LNCAP (cell line): ENCODE measurements around the gene HMCN2.

ENCODE experiments used
- TF ChIP-seq, protein P1 (sequence below): fragments of 450-650 bp; IDR thresholded peaks from 2 replicates; pipeline ENCODE4 v1.5.1; 2017; ENCODE audit warnings: mild to moderate bottlenecking

Gene HMCN2

DNA sequence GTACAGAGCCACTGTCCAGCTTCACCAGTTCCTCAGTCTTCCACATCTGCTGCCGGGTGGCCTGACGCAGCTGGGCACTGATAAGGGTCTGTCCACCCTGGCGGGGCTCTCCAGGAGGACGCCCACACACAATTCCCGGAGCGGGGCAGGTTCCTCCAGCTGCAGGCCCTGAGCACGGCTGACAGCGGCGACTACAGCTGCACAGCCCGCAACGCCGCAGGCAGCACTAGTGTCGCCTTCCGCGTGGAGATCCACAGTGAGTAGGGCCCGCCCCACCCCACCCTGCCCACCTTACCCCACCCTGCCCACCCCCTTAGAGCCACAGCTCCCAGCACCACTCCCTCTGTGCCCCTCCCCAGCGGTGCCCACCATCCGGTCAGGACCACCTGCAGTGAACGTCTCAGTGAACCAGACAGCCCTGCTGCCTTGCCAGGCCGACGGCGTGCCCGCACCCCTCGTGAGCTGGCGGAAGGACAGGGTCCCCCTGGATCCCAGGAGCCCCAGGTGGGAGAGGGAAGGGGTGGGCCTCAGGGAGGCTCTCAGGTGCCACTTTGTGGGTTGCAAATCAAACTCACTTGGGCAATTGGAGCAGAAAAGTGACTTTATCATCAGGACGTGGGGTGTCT lies 130.4 kb downstream of the HMCN2 start:
- TF ChIP-seq, protein P1, sequence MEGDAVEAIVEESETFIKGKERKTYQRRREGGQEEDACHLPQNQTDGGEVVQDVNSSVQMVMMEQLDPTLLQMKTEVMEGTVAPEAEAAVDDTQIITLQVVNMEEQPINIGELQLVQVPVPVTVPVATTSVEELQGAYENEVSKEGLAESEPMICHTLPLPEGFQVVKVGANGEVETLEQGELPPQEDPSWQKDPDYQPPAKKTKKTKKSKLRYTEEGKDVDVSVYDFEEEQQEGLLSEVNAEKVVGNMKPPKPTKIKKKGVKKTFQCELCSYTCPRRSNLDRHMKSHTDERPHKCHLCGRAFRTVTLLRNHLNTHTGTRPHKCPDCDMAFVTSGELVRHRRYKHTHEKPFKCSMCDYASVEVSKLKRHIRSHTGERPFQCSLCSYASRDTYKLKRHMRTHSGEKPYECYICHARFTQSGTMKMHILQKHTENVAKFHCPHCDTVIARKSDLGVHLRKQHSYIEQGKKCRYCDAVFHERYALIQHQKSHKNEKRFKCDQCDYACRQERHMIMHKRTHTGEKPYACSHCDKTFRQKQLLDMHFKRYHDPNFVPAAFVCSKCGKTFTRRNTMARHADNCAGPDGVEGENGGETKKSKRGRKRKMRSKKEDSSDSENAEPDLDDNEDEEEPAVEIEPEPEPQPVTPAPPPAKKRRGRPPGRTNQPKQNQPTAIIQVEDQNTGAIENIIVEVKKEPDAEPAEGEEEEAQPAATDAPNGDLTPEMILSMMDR, result no peak

DNA sequence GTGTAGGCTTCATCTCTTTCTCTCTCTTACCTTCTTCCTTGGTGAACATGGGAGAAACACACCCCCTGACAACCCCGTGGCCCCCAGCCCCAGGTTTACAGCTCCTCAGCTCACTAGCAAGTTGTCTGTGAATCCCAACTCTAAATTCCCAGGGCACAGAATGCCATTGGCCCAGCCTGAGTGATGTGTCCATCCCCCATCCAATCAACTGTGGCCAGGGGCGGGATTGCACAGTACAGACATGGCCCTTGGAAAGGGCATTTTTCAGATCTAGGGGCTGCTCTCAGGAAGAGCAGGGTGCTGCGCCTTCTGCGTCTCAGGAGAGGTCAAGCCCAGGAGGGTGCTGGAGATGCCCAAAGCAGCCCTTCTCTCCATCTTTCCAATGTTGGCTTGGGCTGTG lies 131.0 kb downstream of the HMCN2 start:
- TF ChIP-seq, protein P1, result no peak

DNA sequence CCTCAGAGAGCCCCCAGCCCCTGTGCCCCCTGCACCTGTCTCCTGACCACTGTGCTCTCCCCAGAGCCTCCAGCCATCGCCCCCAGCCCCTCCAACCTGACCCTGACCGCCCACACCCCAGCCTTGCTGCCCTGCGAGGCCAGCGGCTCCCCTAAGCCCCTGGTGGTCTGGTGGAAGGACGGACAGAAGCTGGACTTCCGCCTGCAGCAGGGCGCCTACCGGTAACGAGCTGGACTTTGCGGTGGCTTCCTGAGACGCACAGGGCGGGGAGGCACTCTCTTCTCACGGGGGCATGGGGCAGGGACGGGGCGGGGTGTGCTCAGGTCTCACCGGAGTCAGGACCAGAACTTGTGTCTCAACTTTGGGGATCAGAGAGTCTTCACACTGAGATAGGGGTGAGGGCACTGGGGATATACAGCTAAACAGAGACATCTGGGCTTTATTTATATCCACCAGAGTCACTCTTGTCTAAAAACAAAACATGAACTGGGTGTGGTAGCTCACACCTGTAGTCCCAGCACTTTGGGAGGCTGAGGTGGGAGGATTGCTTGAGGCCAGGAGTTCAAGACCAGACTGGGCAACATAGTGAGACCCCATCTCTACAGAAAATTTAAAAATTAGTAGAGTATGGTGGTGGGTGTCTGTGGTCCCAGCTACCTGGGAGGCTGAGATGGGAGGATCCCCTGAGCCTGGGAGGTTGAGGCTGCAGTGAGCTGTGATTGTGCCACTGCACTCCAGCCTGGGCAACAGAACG lies 133.1 kb downstream of the HMCN2 start:
- TF ChIP-seq, protein P1, result no peak

DNA sequence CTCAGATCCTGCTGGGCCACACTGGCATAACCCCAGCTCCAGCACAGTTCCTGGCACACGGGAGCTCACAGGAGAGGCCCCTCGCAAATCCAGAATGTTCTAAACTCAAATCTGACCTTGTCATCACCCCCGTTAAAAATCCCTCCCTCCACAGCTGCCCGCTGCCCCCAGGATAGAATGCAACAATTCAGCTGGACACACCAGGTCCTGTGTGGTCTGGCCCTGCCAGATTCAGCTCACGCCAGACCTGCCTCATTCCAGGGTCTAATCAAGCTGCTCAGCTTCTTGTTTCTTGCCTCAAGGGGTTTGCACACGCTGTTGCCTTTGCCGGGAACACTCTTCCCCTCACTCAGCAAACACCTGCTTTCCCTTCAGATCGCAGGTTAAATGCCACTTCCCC lies 134.2 kb downstream of the HMCN2 start:
- TF ChIP-seq, protein P1, result no peak

DNA sequence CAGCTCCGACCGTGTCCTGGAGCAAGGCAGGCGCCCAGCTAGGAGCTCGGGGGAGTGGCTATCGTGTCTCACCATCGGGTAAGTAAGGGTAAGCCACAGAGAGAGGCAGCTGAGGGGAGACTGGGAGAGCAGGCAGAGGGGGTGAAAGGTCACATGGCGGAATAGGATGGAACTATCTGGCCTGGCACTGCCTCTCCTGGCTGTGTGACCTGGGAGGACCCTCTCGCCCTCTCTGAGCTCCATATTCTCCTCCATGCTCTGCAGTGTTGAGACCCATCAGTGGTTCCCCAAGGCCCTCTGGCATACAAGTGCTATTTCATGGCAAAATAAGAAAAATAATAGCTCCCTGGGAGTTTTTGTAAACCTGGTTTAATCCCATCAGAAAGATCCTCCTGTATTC lies 135.3 kb downstream of the HMCN2 start:
- TF ChIP-seq, protein P1, result no peak

DNA sequence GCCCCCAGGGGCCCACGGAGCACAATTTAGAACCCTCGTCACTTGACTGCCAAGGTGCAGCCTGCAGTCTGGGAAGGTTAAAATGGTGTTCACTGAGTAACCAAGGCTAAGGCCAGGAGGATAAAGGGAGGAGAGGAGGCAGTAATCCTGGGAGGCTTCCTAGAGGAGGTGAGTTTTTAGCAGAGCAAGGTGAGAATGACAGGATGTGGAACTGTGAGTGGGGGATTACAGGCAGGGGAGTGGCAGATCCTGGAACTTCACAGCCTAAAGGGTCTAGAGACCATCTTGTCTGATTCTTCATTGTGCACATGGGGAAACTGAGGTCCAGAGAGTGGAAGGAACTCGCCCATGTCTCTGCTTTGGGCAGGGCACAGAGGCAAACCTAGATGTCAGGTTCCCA lies 136.7 kb downstream of the HMCN2 start:
- TF ChIP-seq, protein P1, result no peak

DNA sequence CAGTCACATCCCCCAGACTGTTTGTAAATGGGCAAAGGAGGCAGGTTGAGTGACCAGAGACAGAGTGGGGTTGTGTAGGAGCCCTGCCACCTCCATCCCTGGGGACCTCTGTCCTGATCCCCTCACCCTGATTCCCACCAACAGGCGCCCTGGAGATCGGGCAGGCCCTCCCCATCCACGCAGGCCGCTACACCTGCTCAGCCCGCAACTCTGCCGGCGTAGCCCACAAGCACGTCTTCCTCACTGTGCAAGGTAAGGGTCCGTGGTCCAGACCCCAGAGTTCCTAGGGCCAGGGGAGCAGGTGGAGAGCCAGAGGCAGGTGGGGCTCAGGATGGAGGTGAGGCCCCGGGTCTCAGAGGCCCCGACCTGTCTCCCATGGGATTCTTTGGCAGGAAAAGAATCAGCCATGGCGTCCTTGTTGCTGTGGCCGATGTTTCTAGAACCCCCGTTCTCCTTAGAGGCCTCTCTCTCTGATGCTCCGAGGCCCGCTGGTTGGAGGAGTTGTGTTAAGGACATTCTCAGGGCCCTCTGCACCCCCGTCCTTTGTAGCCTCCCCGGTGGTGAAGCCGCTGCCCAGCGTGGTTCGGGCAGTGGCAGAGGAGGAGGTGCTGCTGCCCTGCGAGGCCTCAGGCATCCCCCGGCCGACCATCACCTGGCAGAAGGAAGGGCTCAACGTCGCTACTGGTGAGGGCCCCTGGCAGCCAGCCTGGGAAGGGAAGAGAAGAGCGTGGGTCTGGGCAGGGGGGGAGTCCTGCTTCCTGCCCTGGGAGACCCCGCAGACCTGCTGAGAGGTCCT lies 137.3 kb downstream of the HMCN2 start:
- TF ChIP-seq, protein P1, result no peak
